ENCODE results near the gene PDE7B.

The PDE7B gene

DNA sequence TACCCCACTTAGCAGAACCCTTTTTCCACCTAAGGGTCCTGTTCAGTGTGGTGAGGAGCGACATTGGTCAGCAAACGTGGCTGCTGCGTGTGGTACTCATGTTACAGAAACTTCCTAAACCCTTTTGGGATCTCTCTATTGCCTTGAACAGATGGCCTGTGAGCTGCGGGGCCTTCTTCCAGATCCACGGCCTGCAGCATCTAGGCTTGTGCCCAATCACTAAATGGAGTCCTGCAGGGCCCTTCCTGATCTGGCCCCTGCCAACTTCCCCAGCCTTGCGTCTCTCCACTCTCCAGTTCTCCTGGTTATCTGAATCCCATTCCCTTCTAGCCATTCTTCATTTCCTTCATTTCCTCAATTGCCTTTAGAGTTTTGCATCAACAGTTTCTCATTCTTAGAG is 85.6 kb downstream of the PDE7B start:
- TF ChIP-seq CTCF (IDR thresholded peaks at IDR 0.05; ENCODE audit: low read depth, low read length), result no peak
- no peak for DNase-seq (ENCODE audit: low read depth in 2 of 2)
- no peak overlapping the region for H3K4me3 ChIP-seq (replicated peaks in 1 of 2; ENCODE audit: low read depth in 2 of 2, low read length in 2 of 2)

DNA sequence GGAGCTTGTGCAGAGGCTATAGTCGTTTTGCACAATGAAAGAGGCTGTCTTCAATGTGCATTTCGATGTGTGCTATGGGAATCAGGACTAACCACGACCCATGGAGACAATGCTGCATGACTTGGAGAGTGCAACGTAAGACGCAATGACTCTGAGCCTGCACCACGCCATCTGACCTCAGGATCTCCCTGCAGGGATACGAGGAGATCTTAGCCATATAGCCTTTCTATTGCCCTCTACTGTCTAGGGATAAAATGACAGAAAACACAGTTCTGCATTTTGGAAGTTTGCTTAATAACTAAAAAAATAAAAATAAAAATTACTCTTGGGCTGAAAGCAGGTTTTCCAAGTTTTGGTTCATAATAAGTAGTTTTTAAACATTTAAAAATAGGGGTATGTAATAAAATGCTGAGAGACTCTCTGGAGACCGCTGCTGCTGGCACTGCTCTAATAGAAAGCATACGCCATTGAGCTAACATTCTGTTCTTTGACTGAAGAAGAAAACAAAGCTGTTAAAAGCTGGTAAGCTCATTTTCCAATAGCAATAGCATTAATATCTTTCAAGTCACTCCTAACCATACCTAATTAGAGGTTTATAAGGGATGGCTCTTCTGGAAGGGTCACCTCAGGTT is 87.2 kb downstream of the PDE7B start:
- peak; percentile 47 for TF ChIP-seq CTCF (IDR thresholded peaks at IDR 0.05; ENCODE audit: low read depth, low read length)
- peak; percentile 68 to 85 for DNase-seq (ENCODE audit: low read depth in 2 of 2)
- no peak overlapping the region for H3K4me3 ChIP-seq (replicated peaks in 1 of 2; ENCODE audit: low read depth in 2 of 2, low read length in 2 of 2)

DNA sequence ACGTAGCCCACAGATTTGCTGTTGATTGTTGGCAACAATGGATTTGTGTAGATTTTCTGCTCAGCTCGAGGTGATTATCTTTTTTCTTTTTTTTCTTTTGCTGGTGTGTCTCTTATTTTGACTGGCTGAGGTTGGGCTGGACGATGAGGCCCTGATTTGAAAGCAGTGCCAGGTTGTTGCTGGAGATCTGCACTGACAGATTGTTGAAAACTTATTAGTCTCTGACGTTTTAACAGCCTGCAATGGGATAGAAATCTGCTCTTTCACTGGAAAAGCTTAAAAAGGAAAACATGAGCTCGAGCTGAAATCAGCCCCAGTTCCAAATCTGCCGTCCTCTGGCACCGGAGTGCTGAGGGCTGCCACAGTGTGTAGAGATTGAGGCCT is 87.7 kb downstream of the PDE7B start:
- TF ChIP-seq CTCF (IDR thresholded peaks at IDR 0.05; ENCODE audit: low read depth, low read length), result no peak
- no peak overlapping the region for H3K4me3 ChIP-seq (replicated peaks in 1 of 2; ENCODE audit: low read depth in 2 of 2, low read length in 2 of 2)

DNA sequence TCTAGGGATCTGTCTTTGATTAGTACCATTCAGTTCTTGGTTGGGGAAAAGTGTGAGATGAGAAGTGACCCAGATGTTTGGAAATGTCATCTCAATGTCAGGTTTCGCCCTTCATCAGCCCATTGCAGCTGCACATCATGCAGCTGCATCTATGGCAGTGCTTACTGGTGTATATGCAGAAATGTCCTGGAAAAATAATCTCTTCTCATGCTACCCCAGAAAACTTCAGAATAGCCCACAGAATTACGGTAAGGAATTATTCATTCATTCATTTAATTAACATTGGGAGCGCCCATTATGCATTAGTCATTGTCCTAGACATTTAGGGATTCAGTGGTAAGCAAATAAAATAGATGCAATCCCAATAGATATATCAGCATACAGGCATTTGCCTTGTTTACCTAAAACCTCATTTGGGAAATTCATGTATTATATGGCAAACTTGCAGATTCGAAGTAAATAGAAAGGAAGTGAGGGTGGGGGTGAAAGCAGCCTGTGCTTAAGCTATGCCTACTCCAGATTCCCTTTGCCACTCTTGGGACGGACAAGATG is 89.2 kb downstream of the PDE7B start:
- no peak for DNase-seq (ENCODE audit: low read depth in 2 of 2)
- no peak overlapping the region for H3K4me3 ChIP-seq (replicated peaks in 1 of 2; ENCODE audit: low read depth in 2 of 2, low read length in 2 of 2)
- no peak for TF ChIP-seq CTCF (IDR thresholded peaks at IDR 0.05; ENCODE audit: low read depth, low read length)

More for the DNA sequence above, 87.7 kb downstream of the PDE7B start:
- DNase-seq (ENCODE audit: low read depth in 2 of 2), result peak in 1 of 2 donors; percentile 46

- peak; percentile 67 to 83 for DNase-seq (ENCODE audit: low read depth in 2 of 2)
- no peak for TF ChIP-seq CTCF (IDR thresholded peaks at IDR 0.05; ENCODE audit: low read depth, low read length)
- H3K4me3 ChIP-seq (replicated peaks in 1 of 2; ENCODE audit: low read depth in 2 of 2, low read length in 2 of 2), result no peak overlapping the region
Measured at GRCh38 chr6:135941275-135942025, 89.9 kb downstream of the PDE7B start.

GRCh38 chr6:135944120-135944519 is 92.6 kb downstream of the PDE7B start:
- DNase-seq (ENCODE audit: low read depth in 2 of 2), result no peak
- no peak for TF ChIP-seq CTCF (IDR thresholded peaks at IDR 0.05; ENCODE audit: low read depth, low read length)
- H3K4me3 ChIP-seq (replicated peaks in 1 of 2; ENCODE audit: low read depth in 2 of 2, low read length in 2 of 2), result no peak overlapping the region

All from cardiac fibroblast (primary cell).